Stomach (tissue), 4 donors: ENCODE measurements around the gene EFR3B.

Experiments used
- POLR2A ChIP-seq, 4 donors: fragments of 450-650 bp; IDR thresholded peaks; one replicate each; pipeline ENCODE4 v1.6.1; 2016; ENCODE audit warnings: antibody characterized with exemption in 4 of 4, control low read depth in 2 of 4, mild to moderate bottlenecking in 1 of 4, moderate library complexity in 1 of 4
- POLR2AphosphoS5 ChIP-seq, 3 donors: sonication (generic); formaldehyde crosslinking; IDR thresholded peaks; one replicate each; pipeline ENCODE4 v1.6.1; 2016; ENCODE audit warnings: antibody characterized with exemption in 3 of 3
- TF ChIP-seq, protein P1 (sequence below), 7 experiments: fragments of 450-650 bp in 4 of 7; fragments of 200-600 bp in 3 of 7; sonication (generic) in 3 of 7; IDR thresholded peaks; one replicate each; pipeline ENCODE4 v1.5.1; 2016 to 2019; ENCODE audit warnings: antibody characterized with exemption in 7 of 7, control low read depth in 2 of 7, mild to moderate bottlenecking in 1 of 7

DNA sequence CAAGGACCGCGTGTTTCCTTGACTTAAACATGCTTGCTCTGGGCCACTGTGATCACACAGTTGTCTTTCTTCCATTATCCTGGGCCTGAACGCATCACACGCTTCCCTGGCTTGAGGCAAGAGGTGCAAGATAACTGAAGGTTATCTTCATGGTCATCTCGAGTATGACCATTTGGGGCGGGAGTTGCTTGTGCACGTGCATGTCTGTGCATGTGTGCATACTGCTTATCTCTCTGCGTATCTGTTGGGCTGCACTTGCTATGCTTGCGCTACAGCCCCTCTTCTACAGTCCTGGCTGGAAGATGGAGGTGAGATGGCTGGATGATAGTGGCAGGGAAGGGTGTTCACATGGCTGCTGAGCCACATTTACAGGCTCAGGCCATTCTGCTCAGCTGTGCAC is 27.2 kb upstream of the EFR3B start:
- TF ChIP-seq POLR2A (IDR thresholded peaks at IDR 0.05) (no peak), POLR2AphosphoS5 (IDR thresholded peaks at IDR 0.05) (no peak)
- TF ChIP-seq, protein P1, sequence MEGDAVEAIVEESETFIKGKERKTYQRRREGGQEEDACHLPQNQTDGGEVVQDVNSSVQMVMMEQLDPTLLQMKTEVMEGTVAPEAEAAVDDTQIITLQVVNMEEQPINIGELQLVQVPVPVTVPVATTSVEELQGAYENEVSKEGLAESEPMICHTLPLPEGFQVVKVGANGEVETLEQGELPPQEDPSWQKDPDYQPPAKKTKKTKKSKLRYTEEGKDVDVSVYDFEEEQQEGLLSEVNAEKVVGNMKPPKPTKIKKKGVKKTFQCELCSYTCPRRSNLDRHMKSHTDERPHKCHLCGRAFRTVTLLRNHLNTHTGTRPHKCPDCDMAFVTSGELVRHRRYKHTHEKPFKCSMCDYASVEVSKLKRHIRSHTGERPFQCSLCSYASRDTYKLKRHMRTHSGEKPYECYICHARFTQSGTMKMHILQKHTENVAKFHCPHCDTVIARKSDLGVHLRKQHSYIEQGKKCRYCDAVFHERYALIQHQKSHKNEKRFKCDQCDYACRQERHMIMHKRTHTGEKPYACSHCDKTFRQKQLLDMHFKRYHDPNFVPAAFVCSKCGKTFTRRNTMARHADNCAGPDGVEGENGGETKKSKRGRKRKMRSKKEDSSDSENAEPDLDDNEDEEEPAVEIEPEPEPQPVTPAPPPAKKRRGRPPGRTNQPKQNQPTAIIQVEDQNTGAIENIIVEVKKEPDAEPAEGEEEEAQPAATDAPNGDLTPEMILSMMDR (IDR thresholded peaks at IDR 0.05): no peak
